H1 (cell line): ENCODE measurements around the gene TFF2. TPM values are rescaled to one million over a fixed set of nuclear protein-coding genes. Genes with fewer than 3 reads are reported as not detected.

Experiments
- CTCF ChIA-PET: fragments of 300-600 bp; sonication (Branson Sonifier 250); formaldehyde crosslinking; loops from one replicate; lab custom pipeline; 2021; ENCODE audit not compliant: partially characterized antibody; lab: Charles Lee
- POLR2A ChIA-PET: fragments of 300-600 bp; sonication (Branson Sonifier 250); formaldehyde crosslinking; loops from one replicate; lab custom pipeline; 2021; ENCODE audit warnings: inconsistent platforms; ENCODE audit not compliant: partially characterized antibody; lab: Charles Lee
- DNase-seq, 2 experiments: peaks; one replicate each; pipeline versions ENCODE4 v3.0.0 to v3.0.0-alpha.2; 2010 to 2022; ENCODE audit warnings: low spot score in 2 of 2, low read depth in 1 of 2, mixed read lengths in 1 of 2
- FAIRE-seq: peaks from 2 replicates; lab custom pipeline; 2011; peaks lifted over from hg19 to GRCh38; lab: Jason Lieb, UNC
- H2AFZ ChIP-seq: 2 replicates; pipeline ENCODE4 v1.8.1; 2012; ENCODE audit warnings: low read length, inconsistent platforms
- H2AK5ac ChIP-seq: 2 replicates; pipeline ENCODE4 v1.6.1; 2013; ENCODE audit warnings: low read depth, low read length
- H2BK120ac ChIP-seq: replicated peaks from 2 replicates; pipeline ENCODE3; 2013; ENCODE audit warnings: low read depth, low read length, inconsistent platforms
- H2BK12ac ChIP-seq: 2 replicates; pipeline ENCODE4 v1.6.1; 2013; ENCODE audit warnings: low read depth, low read length
- H2BK15ac ChIP-seq: 2 replicates; pipeline ENCODE4 v1.6.1; 2013; ENCODE audit warnings: low read length
- H2BK20ac ChIP-seq: 2 replicates; pipeline ENCODE4 v1.6.1; 2013; ENCODE audit warnings: low read length
- H2BK5ac ChIP-seq: 2 replicates; pipeline ENCODE4 v1.6.1; 2013; ENCODE audit warnings: low read depth, low read length
- H3K14ac ChIP-seq: 2 replicates; pipeline ENCODE4 v1.6.1; 2013; ENCODE audit warnings: inconsistent platforms; ENCODE audit not compliant: insufficient read length
- H3K18ac ChIP-seq: 2 replicates; pipeline ENCODE4 v1.6.1; 2013; ENCODE audit warnings: low read length; ENCODE audit errors: extremely low read depth
- H3K23ac ChIP-seq: 2 replicates; pipeline ENCODE4 v1.6.1; 2013; ENCODE audit warnings: inconsistent platforms; ENCODE audit not compliant: insufficient read length
- H3K23me2 ChIP-seq: 2 replicates; pipeline ENCODE4 v1.6.1; 2013; ENCODE audit warnings: low read depth, low read length
- H3K27ac ChIP-seq: 2 replicates; pipeline ENCODE4 v1.6.1; 2011; ENCODE audit warnings: low read depth, low read length, inconsistent platforms
- H3K27me3 ChIP-seq, 4 experiments: replicated peaks in 1 of 4; 1 replicate in 1 of 4; 2 replicates in 3 of 4; pipeline versions ENCODE4 v1.6.1 to v1.8.1; 2011 to 2013; ENCODE audit warnings: low read length in 3 of 4, mild to moderate bottlenecking in 3 of 4, inconsistent platforms in 2 of 4, mixed read lengths in 2 of 4, moderate library complexity in 1 of 4; ENCODE audit not compliant: control insufficient read depth in 3 of 4, insufficient read depth in 3 of 4; ENCODE audit errors: extremely low read depth in 1 of 4
- H3K36me3 ChIP-seq, 4 experiments: 2 replicates each; pipeline versions ENCODE4 v1.6.1 to v1.8.1; 2011 to 2013; ENCODE audit warnings: mild to moderate bottlenecking in 4 of 4, low read length in 3 of 4, moderate library complexity in 2 of 4, control low read depth in 1 of 4, inconsistent platforms in 1 of 4; ENCODE audit not compliant: insufficient read depth in 4 of 4, control insufficient read depth in 2 of 4
- H3K4ac ChIP-seq: replicated peaks from 2 replicates; pipeline ENCODE3; 2013; ENCODE audit warnings: low read length, low read depth, mixed read lengths, inconsistent platforms; ENCODE audit not compliant: insufficient read length
- H3K4me1 ChIP-seq, 4 experiments: replicated peaks in 1 of 4; 1 replicate in 1 of 4; 2 replicates in 3 of 4; pipeline versions ENCODE4 v1.6.1 to v1.8.1; 2011 to 2013; ENCODE audit warnings: low read length in 3 of 4, inconsistent platforms in 2 of 4, mixed read lengths in 1 of 4; ENCODE audit not compliant: insufficient read depth in 4 of 4, control insufficient read depth in 3 of 4
- H3K4me2 ChIP-seq, 2 experiments: 2 replicates each; pipeline versions ENCODE4 v1.6.1 to v1.8.1; 2011 to 2013; ENCODE audit warnings: low read depth in 2 of 2, low read length in 2 of 2, control low read depth in 1 of 2, inconsistent platforms in 1 of 2, mild to moderate bottlenecking in 1 of 2; ENCODE audit not compliant: insufficient read depth in 1 of 2
- H3K4me3 ChIP-seq, 4 experiments: fragments of 200-600, 300-600 bp in 1 of 4; sonication (generic), shearing (Covaris generic), sonication (Bioruptor Twin) in 1 of 4; 2 replicates each; pipeline versions ENCODE4 v1.5.1 to v1.8.1; 2011 to 2016; ENCODE audit warnings: low read length in 4 of 4, low read depth in 3 of 4, control low read depth in 2 of 4, inconsistent platforms in 2 of 4, mild to moderate bottlenecking in 2 of 4, mixed read lengths in 1 of 4, moderate library complexity in 1 of 4; ENCODE audit not compliant: insufficient read depth in 2 of 4; ENCODE audit errors: extremely low read depth in 1 of 4
- H3K56ac ChIP-seq: replicated peaks from 2 replicates; pipeline ENCODE3; 2013; ENCODE audit warnings: low read depth, mild to moderate bottlenecking, mixed read lengths, low read length, inconsistent platforms; ENCODE audit not compliant: insufficient read length
- H3K79me1 ChIP-seq: 2 replicates; pipeline ENCODE4 v1.6.1; 2013; ENCODE audit warnings: low read depth, low read length, control low read depth
- H3K79me2 ChIP-seq, 2 experiments: 2 replicates each; pipeline versions ENCODE4 v1.6.1 to v1.8.1; 2012 to 2013; ENCODE audit warnings: low read length in 2 of 2, mild to moderate bottlenecking in 2 of 2, inconsistent platforms in 1 of 2; ENCODE audit not compliant: insufficient read depth in 2 of 2, control insufficient read depth in 1 of 2
- H3K9ac ChIP-seq, 4 experiments: replicated peaks in 1 of 4; 1 replicate in 1 of 4; 2 replicates in 3 of 4; pipeline versions ENCODE4 v1.6.1 to v1.8.1; 2011 to 2013; ENCODE audit warnings: low read depth in 3 of 4, low read length in 3 of 4, control low read depth in 2 of 4, mild to moderate bottlenecking in 2 of 4, moderate library complexity in 2 of 4, inconsistent platforms in 1 of 4; ENCODE audit errors: extremely low read depth in 1 of 4
- H3K9me3 ChIP-seq, 2 experiments: 2 replicates each; pipeline versions ENCODE4 v1.6.1 to v1.8.1; 2012 to 2013; ENCODE audit warnings: mild to moderate bottlenecking in 2 of 2, moderate library complexity in 2 of 2, control low read depth in 1 of 2, inconsistent platforms in 1 of 2, low read depth in 1 of 2, low read length in 1 of 2, mixed read lengths in 1 of 2; ENCODE audit not compliant: insufficient read depth in 2 of 2
- H4K20me1 ChIP-seq, 2 experiments: replicated peaks in 1 of 2; 2 replicates each; pipeline versions ENCODE3 to v1.8.1; 2011 to 2013; ENCODE audit warnings: inconsistent platforms in 2 of 2, low read length in 2 of 2, mild to moderate bottlenecking in 1 of 2; ENCODE audit not compliant: insufficient read depth in 2 of 2, control insufficient read depth in 1 of 2
- H4K5ac ChIP-seq: 2 replicates; pipeline ENCODE4 v1.6.1; 2013; ENCODE audit warnings: low read length, low read depth, mixed read lengths, inconsistent platforms; ENCODE audit not compliant: insufficient read length
- H4K8ac ChIP-seq: 2 replicates; pipeline ENCODE4 v1.8.0; 2013; ENCODE audit warnings: mild to moderate bottlenecking, moderate library complexity, low read length, inconsistent platforms; ENCODE audit not compliant: insufficient read depth; ENCODE audit errors: extremely low read depth
- H4K91ac ChIP-seq: replicated peaks from 2 replicates; pipeline ENCODE3; 2013; ENCODE audit warnings: low read length, mixed read lengths, inconsistent platforms; ENCODE audit not compliant: insufficient read length
- CTCF ChIP-seq, 3 experiments: IDR thresholded peaks; 1 replicate in 2 of 3; 2 replicates in 1 of 3; pipeline versions ENCODE4 v1.5.1 to v1.6.1; 2011; ENCODE audit warnings: low read length in 3 of 3, mild to moderate bottlenecking in 3 of 3, inconsistent platforms in 2 of 3, low read depth in 1 of 3, moderate library complexity in 1 of 3; ENCODE audit not compliant: insufficient read depth in 1 of 3; ENCODE audit errors: control extremely low read depth in 1 of 3
- E2F6 ChIP-seq: IDR thresholded peaks from 2 replicates; pipeline ENCODE4 v1.6.1; 2012; ENCODE audit warnings: inconsistent platforms
- EP300 ChIP-seq, 2 experiments: IDR thresholded peaks; 1 replicate in 1 of 2; 2 replicates in 1 of 2; pipeline ENCODE4 v1.6.1; 2011 to 2012; ENCODE audit warnings: low read depth in 2 of 2, low read length in 2 of 2, mild to moderate bottlenecking in 2 of 2, borderline replicate concordance in 1 of 2, inconsistent platforms in 1 of 2, moderate library complexity in 1 of 2
- KDM5A ChIP-seq: fragments of 200-600 bp; IDR thresholded peaks from 2 replicates; pipeline ENCODE4 v1.7.1; 2012; ENCODE audit warnings: mild to moderate bottlenecking, low read length, inconsistent platforms, mixed read lengths
- SAP30 ChIP-seq: fragments of 300-600 bp; sonication (generic); IDR thresholded peaks from 2 replicates; pipeline ENCODE4 v1.7.1; 2012; ENCODE audit warnings: low read length, moderate library complexity, mild to moderate bottlenecking, inconsistent platforms; ENCODE audit not compliant: insufficient read depth, insufficient replicate concordance
- SRF ChIP-seq: IDR thresholded peaks from 2 replicates; pipeline ENCODE4 v1.6.1; 2011; ENCODE audit warnings: mild to moderate bottlenecking, low read depth, low read length, moderate library complexity
- SUZ12 ChIP-seq: fragments of 200-600 bp; sonication (generic); IDR thresholded peaks from 2 replicates; pipeline ENCODE4 v1.6.1; 2012; ENCODE audit warnings: mild to moderate bottlenecking, inconsistent platforms, low read length, moderate library complexity, mixed read lengths
- TAF1 ChIP-seq: IDR thresholded peaks from 2 replicates; pipeline ENCODE4 v1.6.1; 2011; ENCODE audit warnings: mild to moderate bottlenecking, low read depth, low read length
- WGBS, 2 experiments: shearing (Covaris generic) in 1 of 2; methylation state at CpG; one replicate each; pipeline versions ENCODE4 v1.1.6 to v1.1.7; 2013 to 2015; ENCODE audit warnings: low lambda C conversion rate in 2 of 2, mixed read lengths in 2 of 2, inconsistent platforms in 1 of 2, low coverage in 1 of 2, missing lambda C conversion rate in 1 of 2; ENCODE audit not compliant: insufficient replicate concordance in 2 of 2, insufficient coverage in 1 of 2, insufficient read length in 1 of 2; ENCODE audit errors: extremely low coverage in 1 of 2, missing lambda C conversion rate in 1 of 2; 5-methylcytosine and 5-hydroxymethylcytosine counted together
- long read RNA-seq, 2 experiments: library from RNA in 1 of 2; library from capped mRNA in 1 of 2; stranded (forward); transcript quantifications; one replicate each; pipeline ENCODE4 v2.0.0, GENCODE V29; 2021; ENCODE audit warnings: inconsistent platforms in 1 of 2
- polyA minus RNA-seq, 3 experiments: library from RNA; depleted of rRNA, polyadenylated mRNA; stranded (reverse); fragments of >200 nt; gene quantifications; 1 replicate in 2 of 3; 2 replicates in 1 of 3; pipeline ENCODE4 v1.2.3, GENCODE V29; 2011
- polyA plus RNA-seq, 7 experiments: library from polyadenylated mRNA; depleted of rRNA in 3 of 7; stranded (reverse) in 5 of 7; unstranded in 2 of 7; fragments of >200 nt in 5 of 7; fragments of 200-250 nt in 2 of 7; gene quantifications; 1 replicate in 5 of 7; 2 replicates in 1 of 7; 4 replicates in 1 of 7; pipeline versions ENCODE4 v1.2.1 to v1.2.3, GENCODE V29; 2011 to 2013; ENCODE audit warnings: missing spikeins in 2 of 7, mixed read lengths in 2 of 7
- total RNA-seq: library from RNA; stranded (reverse); fragmentation: NEBNext Ultra II Directional; extraction: Animal tissue kit (Norgen Biotek cat#: 25700); gene quantifications from 2 replicates; pipeline ENCODE4 v1.2.1, GENCODE V29; 2021

TFF2 gene
- total RNA-seq = not detected in 2 replicates
- not detected in 2 replicates for polyA plus RNA-seq (2011; rRNA removed)
- not detected for polyA plus RNA-seq (2011; cell fraction: cytosol; rRNA removed)
- polyA plus RNA-seq (2011; cell fraction: nucleus; rRNA removed) = not detected
- polyA plus RNA-seq (2012, experiment 1 of 2) = not detected in 4 replicates
- polyA plus RNA-seq (2012, experiment 2 of 2) = not detected
- polyA plus RNA-seq (2013, experiment 1 of 2) = not detected
- polyA plus RNA-seq (2013, experiment 2 of 2) = not detected
- polyA minus RNA-seq (2011; rRNA and poly(A)+ RNA removed) = not detected in 2 replicates
- polyA minus RNA-seq (2011; cell fraction: cytosol; rRNA and poly(A)+ RNA removed) = not detected
- polyA minus RNA-seq (2011; cell fraction: nucleus; rRNA and poly(A)+ RNA removed) = not detected
- long read RNA-seq, experiment 1 = 0 reads
- long read RNA-seq, experiment 2 = 0 reads

DNA sequence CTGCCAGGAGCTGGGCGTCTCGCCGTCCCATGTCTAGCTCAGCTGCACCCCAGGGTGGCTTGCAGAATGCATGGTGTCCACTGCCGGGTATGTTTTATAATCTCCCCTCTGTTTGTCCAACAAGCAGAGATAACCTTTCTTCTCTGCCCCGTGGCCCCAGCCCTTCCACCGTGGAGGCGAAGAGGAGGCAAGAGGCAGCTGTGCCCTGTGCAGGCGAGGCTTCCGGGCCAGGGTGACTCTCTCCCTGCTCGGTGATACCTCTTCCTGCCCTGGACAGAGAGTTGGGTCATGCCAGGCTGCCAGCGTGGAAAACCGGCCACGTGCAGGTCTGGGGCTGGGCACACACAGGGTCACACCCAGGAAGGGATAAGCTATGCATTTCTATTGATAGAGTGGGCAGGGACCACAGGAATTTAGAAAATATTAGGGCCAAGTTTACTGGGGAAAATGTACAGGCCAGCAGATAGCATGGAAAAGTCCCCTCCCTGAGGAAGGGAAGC, at the start of gene TFF2:
TSS of gene TFF2 (minus strand) at position 68 of the 500 bp plus-strand sequence. CDS start at position 31, 37 bp downstream.
- Histone ChIP-seq H3K9ac (no peak within 1 kb of the TSS), H3K4me2 (no peak within 1 kb of the TSS), H3K79me2 (no peaks in the 10 kb centered on the region), H3K4me1 (no peaks in the 10 kb centered on the region), H3K27ac (no peak within 1 kb of the TSS), H3K4me3 (no peak within 1 kb of the TSS), H3K4ac (no peak within 1 kb of the TSS), H2BK15ac (no peak within 1 kb of the TSS), H2AK5ac (no peak within 1 kb of the TSS), H3K9me3 (no peaks in the 10 kb centered on the region), H4K91ac (no peak within 1 kb of the TSS), H2AFZ (no peak within 1 kb of the TSS), H4K20me1 (no peaks in the 10 kb centered on the region), H4K8ac (no peak within 1 kb of the TSS), H2BK20ac (no peak within 1 kb of the TSS), H3K36me3 (no peaks in the 10 kb centered on the region), H3K23ac (no peak within 1 kb of the TSS), H3K14ac (no peak within 1 kb of the TSS), H3K18ac (no peak within 1 kb of the TSS), H3K56ac (no peak within 1 kb of the TSS), H3K27me3 (no peaks in the 10 kb centered on the region), H2BK120ac (no peak within 1 kb of the TSS), H2BK5ac (no peak within 1 kb of the TSS), H3K79me1 (no peaks in the 10 kb centered on the region), H3K23me2 (no peaks in the 10 kb centered on the region), H2BK12ac (no peak within 1 kb of the TSS), H4K5ac (no peak within 1 kb of the TSS)
- FAIRE-seq = no peak
- ChIA-PET CTCF (no interaction called here), POLR2A (no interaction called here)
- 95% methylated on average over 13 of the region's 13 CpGs; no CpG with 5 or more reads in 1 of the 2 experiments for WGBS, 2 experiments
- peak in 1 of 2 experiments; percentile 39 for DNase-seq
- TF ChIP-seq SAP30 (no peak), KDM5A (no peak), E2F6 (no peak), SRF (no peak), TAF1 (no peak), SUZ12 (no peak), EP300 (IDR thresholded peaks at IDR 0.05; ENCODE audit: borderline replicate concordance in 1 of 2, low read depth in 2 of 2, low read length in 2 of 2) (no peak), CTCF (IDR thresholded peaks at IDR 0.05; ENCODE audit: control extremely low read depth in 1 of 3, insufficient read depth in 1 of 3, low read depth in 1 of 3, low read length in 3 of 3) (no peak)
